Stomach (tissue), 4 donors: Measurements from ENCODE around the gene C18orf63.

Experiments used
- CTCF ChIP-seq, 7 experiments: fragments of 450-650 bp in 4 of 7; fragments of 200-600 bp in 3 of 7; sonication (generic) in 3 of 7; IDR thresholded peaks; one replicate each; pipeline ENCODE4 v1.5.1; 2016 to 2019; ENCODE audit warnings: antibody characterized with exemption in 7 of 7, control low read depth in 2 of 7, mild to moderate bottlenecking in 1 of 7
- EP300 ChIP-seq: sonication (generic); formaldehyde crosslinking; IDR thresholded peaks from one replicate; pipeline ENCODE4 v1.6.1; 2017; ENCODE audit warnings: antibody characterized with exemption
- POLR2A ChIP-seq, 4 donors: fragments of 450-650 bp; IDR thresholded peaks; one replicate each; pipeline ENCODE4 v1.6.1; 2016; ENCODE audit warnings: antibody characterized with exemption in 4 of 4, control low read depth in 2 of 4, mild to moderate bottlenecking in 1 of 4, moderate library complexity in 1 of 4

- TF ChIP-seq POLR2A (IDR thresholded peaks at IDR 0.05) (no peak), CTCF (IDR thresholded peaks at IDR 0.05) (no peak), EP300 (no peak)
Measured at GRCh38 chr18:74276609-74277008, 39.0 kb upstream of the C18orf63 start.
